HG03175 (cell line): Measurements from ENCODE around the gene AP5S1.

Source experiments
- ATAC-seq: cut with Tn5 transposase; IDR thresholded peaks from one replicate; pipeline ENCODE4 v1.9.1; 2021; ENCODE audit warnings: mild to moderate bottlenecking, moderate library complexity; ENCODE audit not compliant: unreplicated experiment

The AP5S1 gene

GRCh38 chr20:3820048-3820900 is at the start of gene AP5S1:
TSS of gene AP5S1 (plus strand) at chr20:3820547. CDS start at chr20:3822118, 1,571 bp downstream.
- peak; percentile 81 for ATAC-seq

- ATAC-seq = no peak
Observed at GRCh38 chr20:3771552-3772058, 48.7 kb upstream of the AP5S1 start.

GRCh38 chr20:3775457-3776108 is 44.8 kb upstream of the AP5S1 start:
- ATAC-seq = no peak

- ATAC-seq = no peak
Observed at GRCh38 chr20:3777381-3777715, 43.0 kb upstream of the AP5S1 start.

GRCh38 chr20:3777716-3778629 is 42.4 kb upstream of the AP5S1 start:
- no peak for ATAC-seq

GRCh38 chr20:3778976-3779375 is 41.4 kb upstream of the AP5S1 start:
- ATAC-seq = no peak

- ATAC-seq = peak; percentile 59
Observed at GRCh38 chr20:3781153-3781910, 39.0 kb upstream of the AP5S1 start, which contains the start of gene SPEF1. TSS of gene SPEF1 (minus strand) at chr20:3781448. CDS start at chr20:3781287, 161 bp downstream.

- no peak for ATAC-seq
Observed at GRCh38 chr20:3782597-3782996, 37.8 kb upstream of the AP5S1 start.

GRCh38 chr20:3783068-3783489 is 37.3 kb upstream of the AP5S1 start:
- no peak for ATAC-seq

- no peak for ATAC-seq
Observed at GRCh38 chr20:3783511-3784195, 36.7 kb upstream of the AP5S1 start.

GRCh38 chr20:3784216-3784853 is 36.0 kb upstream of the AP5S1 start:
- no peak for ATAC-seq

- no peak for ATAC-seq
Observed at GRCh38 chr20:3784863-3785239, 35.5 kb upstream of the AP5S1 start.

GRCh38 chr20:3785240-3786125 is 34.9 kb upstream of the AP5S1 start:
- ATAC-seq = no peak

GRCh38 chr20:3786126-3786484 is 34.2 kb upstream of the AP5S1 start:
- peak; percentile 28 for ATAC-seq

GRCh38 chr20:3786665-3787323 is 33.6 kb upstream of the AP5S1 start, which contains the start of gene CENPB:
TSS of gene CENPB (minus strand) at chr20:3786740. CDS start at chr20:3786483, 257 bp downstream.
- peak; percentile 84 for ATAC-seq

- no peak for ATAC-seq
Observed at GRCh38 chr20:3787324-3788014, 32.9 kb upstream of the AP5S1 start.

- ATAC-seq = no peak
Observed at GRCh38 chr20:3788685-3789155, 31.6 kb upstream of the AP5S1 start.
